Measurements from ENCODE around the gene CNTNAP2. TPM values are rescaled to one million over a fixed set of nuclear protein-coding genes. Genes with fewer than 3 reads are reported as not detected.

The CNTNAP2 gene
- total and polyA plus RNA-seq, 2 of the 13 experiments (the other 11 are each of a cell fraction or from before 2014, with no cell fraction given), result 0.40 to 0.42 TPM

GRCh38 chr7:146510088-146510680 is 393.6 kb downstream of the CNTNAP2 start:
- BruUV-seq (replicated peaks), result no TSS peak
- no peak for DNase-seq (ENCODE audit: low spot score)

More at GRCh38 chr7:146510088-146510680, 393.6 kb downstream of the CNTNAP2 start:
- TF ChIP-seq PATZ1 (CRISPR knock-in tag; IDR thresholded peaks at IDR 0.05) (no peak), ZNF275 (CRISPR knock-in tag; IDR thresholded peaks at IDR 0.05; ENCODE audit: borderline replicate concordance) (no peak), STAT5B (CRISPR knock-in tag; IDR thresholded peaks at IDR 0.05) (no peak), CENPBD1 (CRISPR knock-in tag; IDR thresholded peaks at IDR 0.05; ENCODE audit: borderline replicate concordance, low read depth) (no peak), CBX1 (IDR thresholded peaks at IDR 0.05; ENCODE audit: low read depth) (no peak), DPF2 (CRISPR knock-in tag; IDR thresholded peaks at IDR 0.05; ENCODE audit: borderline replicate concordance, low read depth) (no peak), TBX2 (CRISPR knock-in tag; IDR thresholded peaks at IDR 0.05; ENCODE audit: borderline replicate concordance) (no peak), U2AF2 (IDR thresholded peaks at IDR 0.05; ENCODE audit: low read depth, low read length) (no peak)
- Histone ChIP-seq H3K27me3 (ENCODE audit: control insufficient read depth in 1 of 2, insufficient read depth in 2 of 2, low read length in 2 of 2) (no peaks in the 10 kb centered on the region), H3K79me2 (ENCODE audit: insufficient read depth, low read length) (no peaks in the 10 kb centered on the region), H3K27ac (ENCODE audit: extremely low read length, insufficient read depth, low read length) (no peak overlapping the region), H3K4me2 (ENCODE audit: low read depth, low read length) (no peak overlapping the region), H3K4me3 (replicated peaks in 1 of 3; ENCODE audit: insufficient read depth in 1 of 3, low read depth in 2 of 3, low read length in 3 of 3) (no peak overlapping the region), H3K4me1 (ENCODE audit: insufficient read depth, low read length) (no peaks in the 10 kb centered on the region), H2AFZ (ENCODE audit: low read length) (no peak overlapping the region), H3K36me3 (replicated peaks in 1 of 2; ENCODE audit: control insufficient read depth in 1 of 2, insufficient read depth in 2 of 2, low read length in 2 of 2) (no peaks in the 10 kb centered on the region), H3K9me3 (ENCODE audit: low read length) (peaks cover 91% of the 10 kb centered on the region), H3K9ac (ENCODE audit: insufficient read depth, low read depth, low read length) (no peak overlapping the region), H4K20me1 (ENCODE audit: insufficient read depth, low read length) (no peaks in the 10 kb centered on the region)
- intact Hi-C loops (cut with micrococcal nuclease; ENCODE audit: unreplicated experiment), result no loop called here
- in situ Hi-C loops (cut with HindIII; ENCODE audit: extremely low pct_ligation_motif_present, low pct_unique_long_range_greater_than_20kb), result no loop called here
- ChIA-PET CTCF (ENCODE audit: low intra/inter-chr PET ratio, low total read pairs) (no interaction called here), POLR2A (no interaction called here)
- no peak for ATAC-seq
- WGBS (ENCODE audit: low lambda C conversion rate), result 0% methylated on average over 1 of the region's 1 CpG
- no peak for FAIRE-seq
